K562 (cell line): ENCODE results near the gene B4GALT1. TPM values are rescaled to one million over a fixed set of nuclear protein-coding genes. Genes with fewer than 3 reads are reported as not detected.

Source experiments
- ASH1L ChIP-seq: fragments of 450-650 bp; IDR thresholded peaks from 2 replicates; pipeline ENCODE4 v1.6.1; 2018; ENCODE audit warnings: borderline replicate concordance, mild to moderate bottlenecking, low read depth; ENCODE audit not compliant: partially characterized antibody
- CBX1 ChIP-seq: sonication (generic); IDR thresholded peaks from 2 replicates; pipeline ENCODE4 v1.6.1; 2016; ENCODE audit warnings: antibody characterized with exemption, low read depth, mild to moderate bottlenecking
- CREBBP ChIP-seq: IDR thresholded peaks from one replicate; pipeline ENCODE4 v1.6.1; 2012; ENCODE audit warnings: low read depth, mild to moderate bottlenecking, control low read depth, inconsistent platforms, low read length
- EP300 ChIP-seq: IDR thresholded peaks from 2 replicates; pipeline ENCODE4 v1.6.1; 2012; ENCODE audit warnings: low read length, improper control_type of control experiment
- HDAC3 ChIP-seq: fragments of 450-650 bp; IDR thresholded peaks from 2 replicates; pipeline ENCODE4 v1.6.1; 2018; ENCODE audit warnings: borderline replicate concordance, mild to moderate bottlenecking, moderate library complexity; ENCODE audit not compliant: partially characterized antibody
- JUND ChIP-seq, 2 experiments: IDR thresholded peaks; 2 replicates in 1 of 2; 3 replicates in 1 of 2; pipeline ENCODE4 v1.6.1; 2011; ENCODE audit warnings: borderline replicate concordance in 2 of 2, low read depth in 2 of 2, low read length in 2 of 2, improper control_type of control experiment in 1 of 2, missing biosample characterization in 1 of 2, missing genetic modification characterization in 1 of 2, missing genetic modification reagents in 1 of 2
- L3MBTL2 ChIP-seq: fragments of 450-650 bp; IDR thresholded peaks from 2 replicates; pipeline ENCODE4 v1.6.1; 2016; ENCODE audit warnings: mild to moderate bottlenecking, moderate library complexity
- MYC ChIP-seq, 2 experiments: fragments of 250-450 bp in 1 of 2; sonication (Bioruptor Pico) in 1 of 2; IDR thresholded peaks; 2 replicates each; pipeline versions ENCODE4 v1.5.1 to v1.6.1; 2012 to 2021; ENCODE audit warnings: low read depth in 2 of 2, borderline replicate concordance in 1 of 2, improper control_type of control experiment in 1 of 2, low read length in 1 of 2, mild to moderate bottlenecking in 1 of 2, moderate library complexity in 1 of 2
- REST ChIP-seq, 2 experiments: fragments of 450-650 bp; formaldehyde crosslinking in 1 of 2; IDR thresholded peaks; 2 replicates each; pipeline versions ENCODE4 v1.4.0 to v1.6.1; 2014 to 2020; ENCODE audit warnings: mild to moderate bottlenecking in 2 of 2, borderline replicate concordance in 1 of 2, low read depth in 1 of 2
- SMAD2 ChIP-seq: fragments of 150-350 bp; IDR thresholded peaks from 2 replicates; pipeline ENCODE4 v1.6.1; 2014; ENCODE audit warnings: low read depth, mild to moderate bottlenecking, low read length
- TFAP4 ChIP-seq: sonication (generic); formaldehyde crosslinking; IDR thresholded peaks from 2 replicates; pipeline ENCODE4 v1.8.0; 2022; ENCODE audit warnings: missing genetic modification reagents, mild to moderate bottlenecking, moderate library complexity, borderline replicate concordance
- ZC3H8 ChIP-seq: fragments of 450-650 bp; IDR thresholded peaks from 2 replicates; pipeline ENCODE4 v1.6.1; 2017
- ZNF395 ChIP-seq: fragments of 200-800 bp; sonication (Bioruptor generic); IDR thresholded peaks from 2 replicates; pipeline ENCODE4 v1.6.1; 2017; ENCODE audit warnings: missing genetic modification characterization, missing compliant biosample characterization
- ZNF766 ChIP-seq: fragments of 200-800 bp; sonication (Bioruptor generic); conservative IDR thresholded peaks from 2 replicates; pipeline ENCODE4 v1.6.1; 2016; ENCODE audit warnings: missing genetic modification characterization, missing compliant biosample characterization
- polyA plus RNA-seq, 8 experiments: library from polyadenylated mRNA; depleted of rRNA in 4 of 8; stranded (reverse) in 5 of 8; unstranded in 3 of 8; fragments of >200 nt; fragmentation: Nextera tagmentation in 2 of 8; fragmentation: Illumina TruSeq in 1 of 8; extraction: Ambion mirVana in 2 of 8; extraction: Trizol in 1 of 8; gene quantifications; 2 replicates each; pipeline versions ENCODE4 v1.2.1 to v1.2.3, GENCODE V29; 2011 to 2014; ENCODE audit warnings: inconsistent platforms in 1 of 8, missing spikeins in 1 of 8
- total RNA-seq, 7 experiments: library from RNA; depleted of rRNA in 6 of 7; stranded (reverse); fragments of >200 nt in 6 of 7; fragmentation: Illumina TruSeq in 2 of 7; extraction: Trizol in 2 of 7; gene quantifications; 2 replicates each; pipeline versions ENCODE4 v1.2.1 to v1.2.3, GENCODE V29; 2011 to 2021; ENCODE audit warnings: low replicate concordance in 1 of 7

Gene B4GALT1
- total and polyA plus RNA-seq, 9 of the 15 experiments (the other 6 are each of a cell fraction or from before 2014, with no cell fraction given), result 4.1 to 26.8 (median 7.1) TPM

DNA sequence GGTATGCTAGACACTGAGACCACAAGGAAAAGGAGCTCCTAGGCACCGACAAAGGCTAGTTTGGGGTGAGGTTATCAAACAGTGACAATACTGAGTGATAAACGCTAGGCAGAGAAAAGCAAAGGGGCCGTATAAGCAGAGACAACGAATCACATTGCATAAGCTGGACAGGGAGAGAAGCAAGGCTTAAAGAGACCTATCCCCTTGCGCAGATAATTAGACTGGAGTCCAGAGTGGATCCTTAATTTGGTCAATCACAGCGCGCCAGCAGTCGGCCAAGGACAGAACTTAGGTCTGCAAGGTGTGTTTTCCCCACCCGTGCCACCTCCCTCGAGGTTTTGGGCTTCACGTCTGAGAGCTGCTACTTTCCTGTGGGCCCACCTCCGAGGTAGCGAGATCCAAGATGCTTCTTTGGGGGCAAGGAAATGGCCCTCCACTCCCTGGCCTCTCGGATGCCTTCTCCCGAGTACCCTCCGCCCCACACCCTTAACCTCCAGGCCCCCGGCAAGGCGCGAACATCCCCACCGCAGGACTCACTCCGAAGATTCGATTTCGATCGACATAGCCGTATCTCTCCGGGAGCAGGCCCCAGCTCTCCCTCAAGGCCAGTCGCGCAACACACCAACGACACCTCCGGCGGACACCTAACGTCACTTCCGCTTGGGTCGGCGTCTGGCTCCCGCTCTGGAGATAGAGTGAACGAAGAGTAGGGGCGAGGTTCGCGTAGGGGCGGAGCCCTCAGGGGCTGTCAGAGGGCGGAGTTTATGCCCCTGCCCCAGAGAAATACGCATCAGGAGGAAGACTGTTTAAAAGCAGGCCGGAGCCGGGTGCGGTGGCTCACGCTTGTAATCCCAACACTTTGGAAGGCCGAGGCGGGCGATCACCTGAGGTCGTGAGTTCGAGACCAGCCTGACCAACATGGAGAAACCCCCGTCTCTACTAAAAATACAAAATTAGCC is 90.8 kb downstream of the B4GALT1 start, which contains the start of gene SMU1 (continued):
- TF ChIP-seq ZNF395 (CRISPR knock-in tag), result no peak
- TF ChIP-seq ZC3H8, result no peak
- peak; percentile 38; the same call in 1 of the 2 replicates for TF ChIP-seq MYC (IDR thresholded peaks at IDR 0.05; ENCODE audit: low read depth, low read length)
- TF ChIP-seq MYC (CRISPR knock-in tag; IDR thresholded peaks at IDR 0.05; ENCODE audit: borderline replicate concordance, low read depth), result no peak
- no peak for TF ChIP-seq ZNF766 (CRISPR knock-in tag)
- peak; percentile 68 for TF ChIP-seq REST (IDR thresholded peaks at IDR 0.05; ENCODE audit: borderline replicate concordance)
- 0 out of 2 replicates have a peak, but pooled peaks have one; percentile 15 for TF ChIP-seq REST (CRISPR knock-in tag; IDR thresholded peaks at IDR 0.05; ENCODE audit: low read depth)
- peak; percentile 79; the same call in 1 of the 2 replicates for TF ChIP-seq TFAP4 (CRISPR knock-in tag)
- peak; percentile 82; the same call in 1 of the 2 replicates for TF ChIP-seq CBX1
- no peak for TF ChIP-seq HDAC3
- TF ChIP-seq L3MBTL2, result peak; percentile 51; the same call in 1 of the 2 replicates
- TF ChIP-seq EP300, result no peak
- no peak for TF ChIP-seq CREBBP
- peak; percentile 41; the same call in 1 of the 2 replicates for TF ChIP-seq JUND (IDR thresholded peaks at IDR 0.05; ENCODE audit: borderline replicate concordance, low read depth, low read length)
- no peak; the same call in 2 of the 3 replicates for TF ChIP-seq JUND (tag; IDR thresholded peaks at IDR 0.05; ENCODE audit: borderline replicate concordance, low read depth, low read length)
- TF ChIP-seq ASH1L, result no peak
- no peak for TF ChIP-seq SMAD2
